Stimulated activated effector memory CD8-positive, alpha-beta T cell treated with anti-CD3 and anti-CD28 coated beads, Interleukin-12 subunit alpha, Interleukin-12 subunit beta, amount 100 ng/mL, for 72 hours (primary cell): ENCODE results near the gene DGKB.
"Not testable (repeated sequence)": the region's sequence is repeated elsewhere in the genome, so short reads cannot be mapped to it uniquely, and the experiment has no call there.

ENCODE experiments used
- ATAC-seq: fragments of 150-1000 bp; cut with Tn5 transposase; 2 replicates; pipeline ENCODE4 v1.10.0; 2021
- DNase-seq, 2 donors: peaks; one replicate each; pipeline ENCODE4 v3.0.0; 2021 to 2022; ENCODE audit warnings: low spot score in 2 of 2
- H3K27ac Mint-ChIP-seq: one replicate; pipeline ENCODE4 v1.8.0; 2022; ENCODE audit warnings: mild to moderate bottlenecking, mixed read lengths
- H3K36me3 Mint-ChIP-seq: one replicate; pipeline ENCODE4 v1.8.0; 2022; ENCODE audit warnings: mild to moderate bottlenecking, mixed read lengths
- H3K4me1 Mint-ChIP-seq: one replicate; pipeline ENCODE4 v1.8.0; 2022; ENCODE audit warnings: mixed read lengths
- H3K4me3 Mint-ChIP-seq: one replicate; pipeline ENCODE4 v1.8.0; 2022; ENCODE audit warnings: mild to moderate bottlenecking, mixed read lengths
- H3K9me3 Mint-ChIP-seq: one replicate; pipeline ENCODE4 v1.8.0; 2022; ENCODE audit warnings: mixed read lengths

The DGKB gene

GRCh38 chr7:14501436-14501835, 401.1 kb downstream of the DGKB start:
- Mint-ChIP-seq H3K36me3 (no peaks in the 10 kb centered on the region), H3K27ac (no peak overlapping the region), H3K4me3 (no peak overlapping the region), H3K9me3 (peaks cover 3% of the 10 kb centered on the region), H3K4me1 (no peaks in the 10 kb centered on the region)
- no peak for DNase-seq
- ATAC-seq, result no peak

GRCh38 chr7:14497390-14497789, 405.2 kb downstream of the DGKB start:
- peaks cover 3% of the 10 kb centered on the region for H3K9me3 Mint-ChIP-seq
- H3K4me3 Mint-ChIP-seq, result no peak overlapping the region
- no peaks in the 10 kb centered on the region for H3K4me1 Mint-ChIP-seq
- H3K27ac Mint-ChIP-seq, result no peak overlapping the region
- ATAC-seq, result no peak
- H3K36me3 Mint-ChIP-seq, result no peaks in the 10 kb centered on the region
- no peak for DNase-seq

- Mint-ChIP-seq H3K4me1 (no peaks in the 10 kb centered on the region), H3K36me3 (no peaks in the 10 kb centered on the region), H3K9me3 (no peaks in the 10 kb centered on the region), H3K4me3 (no peak overlapping the region), H3K27ac (no peak overlapping the region)
- DNase-seq, result no peak
- ATAC-seq, result no peak
Measured at GRCh38 chr7:14495633-14496032, 406.9 kb downstream of the DGKB start.

- ATAC-seq, result no peak
- Mint-ChIP-seq H3K4me3 (no peak overlapping the region), H3K4me1 (no peaks in the 10 kb centered on the region), H3K27ac (no peak overlapping the region), H3K36me3 (no peaks in the 10 kb centered on the region), H3K9me3 (no peaks in the 10 kb centered on the region)
- no peak for DNase-seq
Measured at GRCh38 chr7:14487701-14488395, 414.7 kb downstream of the DGKB start.

- ATAC-seq, result no peak
- no peak overlapping the region for H3K27ac Mint-ChIP-seq
- no peaks in the 10 kb centered on the region for H3K9me3 Mint-ChIP-seq
- no peaks in the 10 kb centered on the region for H3K36me3 Mint-ChIP-seq
- H3K4me3 Mint-ChIP-seq, result no peak overlapping the region
- DNase-seq, result no peak
- no peaks in the 10 kb centered on the region for H3K4me1 Mint-ChIP-seq
Measured at GRCh38 chr7:14483663-14484062, 418.9 kb downstream of the DGKB start.

GRCh38 chr7:14480281-14480680, 422.3 kb downstream of the DGKB start:
- no peak for ATAC-seq
- no peak overlapping the region for H3K4me3 Mint-ChIP-seq
- no peaks in the 10 kb centered on the region for H3K9me3 Mint-ChIP-seq
- H3K36me3 Mint-ChIP-seq, result no peaks in the 10 kb centered on the region
- no peak for DNase-seq
- H3K4me1 Mint-ChIP-seq, result no peaks in the 10 kb centered on the region
- no peak overlapping the region for H3K27ac Mint-ChIP-seq

GRCh38 chr7:14478834-14479510, 423.6 kb downstream of the DGKB start:
- no peaks in the 10 kb centered on the region for H3K4me1 Mint-ChIP-seq
- H3K4me3 Mint-ChIP-seq, result no peak overlapping the region
- no peaks in the 10 kb centered on the region for H3K9me3 Mint-ChIP-seq
- no peak overlapping the region for H3K27ac Mint-ChIP-seq
- no peaks in the 10 kb centered on the region for H3K36me3 Mint-ChIP-seq
- no peak for DNase-seq
- ATAC-seq, result no peak

GRCh38 chr7:14461716-14462115, 440.8 kb downstream of the DGKB start:
- not testable (repeated sequence) for H3K27ac Mint-ChIP-seq, ATAC-seq, H3K36me3 Mint-ChIP-seq, H3K4me1 Mint-ChIP-seq, H3K9me3 Mint-ChIP-seq, DNase-seq, H3K4me3 Mint-ChIP-seq

GRCh38 chr7:14458846-14459245, 443.7 kb downstream of the DGKB start:
- not testable (repeated sequence) for H3K36me3 Mint-ChIP-seq, H3K9me3 Mint-ChIP-seq, H3K4me3 Mint-ChIP-seq, ATAC-seq, DNase-seq, H3K27ac Mint-ChIP-seq, H3K4me1 Mint-ChIP-seq

GRCh38 chr7:14457568-14458453, 444.7 kb downstream of the DGKB start:
- no peaks in the 10 kb centered on the region for H3K4me1 Mint-ChIP-seq
- DNase-seq (peak; percentile 28 to 53), ATAC-seq (no peak)
- no peaks in the 10 kb centered on the region for H3K9me3 Mint-ChIP-seq
- H3K27ac Mint-ChIP-seq, result no peak overlapping the region
- H3K36me3 Mint-ChIP-seq, result no peaks in the 10 kb centered on the region
- H3K4me3 Mint-ChIP-seq, result no peak overlapping the region

GRCh38 chr7:14449291-14449690, 453.3 kb downstream of the DGKB start:
- Mint-ChIP-seq H3K27ac (no peak overlapping the region), H3K4me3 (no peak overlapping the region), H3K9me3 (no peaks in the 10 kb centered on the region), H3K4me1 (peaks cover 6% of the 10 kb centered on the region), H3K36me3 (no peaks in the 10 kb centered on the region)
- ATAC-seq, result no peak
- no peak for DNase-seq

- no peak for DNase-seq
- H3K36me3 Mint-ChIP-seq, result no peaks in the 10 kb centered on the region
- H3K27ac Mint-ChIP-seq, result no peak overlapping the region
- ATAC-seq, result peak; percentile 81
- H3K9me3 Mint-ChIP-seq, result no peaks in the 10 kb centered on the region
- peaks cover 6% of the 10 kb centered on the region for H3K4me1 Mint-ChIP-seq
- no peak overlapping the region for H3K4me3 Mint-ChIP-seq
Measured at GRCh38 chr7:14446829-14447228, 455.7 kb downstream of the DGKB start.

- no peaks in the 10 kb centered on the region for H3K36me3 Mint-ChIP-seq
- DNase-seq, result no peak
- no peak overlapping the region for H3K27ac Mint-ChIP-seq
- ATAC-seq, result no peak
- H3K4me3 Mint-ChIP-seq, result no peak overlapping the region
- no peaks in the 10 kb centered on the region for H3K9me3 Mint-ChIP-seq
- peaks cover 6% of the 10 kb centered on the region for H3K4me1 Mint-ChIP-seq
Measured at GRCh38 chr7:14446219-14446618, 456.3 kb downstream of the DGKB start.

GRCh38 chr7:14438366-14438765, 464.2 kb downstream of the DGKB start:
- H3K4me3 Mint-ChIP-seq, result no peak overlapping the region
- ATAC-seq, result no peak
- no peak overlapping the region for H3K27ac Mint-ChIP-seq
- H3K4me1 Mint-ChIP-seq, result no peaks in the 10 kb centered on the region
- H3K36me3 Mint-ChIP-seq, result no peaks in the 10 kb centered on the region
- DNase-seq, result no peak
- no peaks in the 10 kb centered on the region for H3K9me3 Mint-ChIP-seq

GRCh38 chr7:14436878-14437277, 465.7 kb downstream of the DGKB start:
- Mint-ChIP-seq H3K9me3 (no peaks in the 10 kb centered on the region), H3K4me3 (no peak overlapping the region), H3K4me1 (no peaks in the 10 kb centered on the region), H3K27ac (no peak overlapping the region), H3K36me3 (no peaks in the 10 kb centered on the region)
- DNase-seq (no peak), ATAC-seq (no peak)
